ENCODE measurements around the gene GUCY1A2.

The GUCY1A2 gene

GRCh38 chr11:106625566-106625965 is 392.7 kb downstream of the GUCY1A2 start:
- DNase-seq = no peak

- DNase-seq = no peak
These were observed 393.9 kb downstream of the GUCY1A2 start for GRCh38 chr11:106624377-106624776.

All from activated gamma-delta T cell treated with Interleukin-2 at 50 U/mL for 16 hours (primary cell).